ENCODE data around the gene MBTPS1.

Gene MBTPS1

GRCh38 chr16:84014570-84015327, 102.0 kb downstream of the MBTPS1 start:
- in situ Hi-C loops (cut with MboI; ENCODE audit: low sequenced_read_pairs), result no loop called here

DNA sequence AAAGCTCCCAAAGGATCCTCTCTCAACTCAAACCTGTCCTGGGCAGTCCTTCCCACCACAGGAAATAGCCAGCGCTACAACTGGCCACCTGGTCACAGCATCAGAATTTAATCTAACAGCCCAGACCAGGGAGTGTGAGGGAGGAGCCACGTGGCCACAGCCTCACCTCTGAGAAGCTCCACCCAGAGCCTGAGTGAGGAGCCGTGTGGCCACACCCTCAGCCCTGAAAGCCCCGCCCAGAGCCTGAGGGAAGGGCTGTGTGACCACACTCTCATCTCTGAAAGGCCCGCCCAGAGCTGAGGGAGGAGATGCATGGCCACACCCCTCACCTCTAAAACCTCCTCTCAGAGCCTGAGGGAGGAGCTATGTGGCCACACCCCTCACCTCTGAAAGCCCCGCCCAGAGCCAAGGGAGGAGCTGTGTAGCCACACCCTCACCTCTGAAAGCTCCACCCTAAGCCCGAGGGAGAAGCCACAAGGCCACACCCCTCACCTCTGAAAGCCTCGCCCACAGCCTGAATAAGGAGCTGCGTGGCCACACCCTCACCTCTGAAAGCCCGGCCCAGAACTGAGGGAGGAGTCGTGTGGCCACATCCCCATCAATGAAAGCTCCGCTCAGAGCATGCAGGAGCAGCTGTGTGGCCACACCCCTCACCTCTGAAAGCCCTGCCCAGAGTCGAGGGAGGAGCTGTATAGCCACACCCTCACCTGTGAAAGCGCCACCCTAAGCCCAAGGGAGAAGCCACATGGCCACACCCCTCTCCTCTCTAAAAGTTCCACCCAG, 102.8 kb downstream of the MBTPS1 start:
- in situ Hi-C loops (cut with MboI; ENCODE audit: low sequenced_read_pairs), result no loop called here

DNA sequence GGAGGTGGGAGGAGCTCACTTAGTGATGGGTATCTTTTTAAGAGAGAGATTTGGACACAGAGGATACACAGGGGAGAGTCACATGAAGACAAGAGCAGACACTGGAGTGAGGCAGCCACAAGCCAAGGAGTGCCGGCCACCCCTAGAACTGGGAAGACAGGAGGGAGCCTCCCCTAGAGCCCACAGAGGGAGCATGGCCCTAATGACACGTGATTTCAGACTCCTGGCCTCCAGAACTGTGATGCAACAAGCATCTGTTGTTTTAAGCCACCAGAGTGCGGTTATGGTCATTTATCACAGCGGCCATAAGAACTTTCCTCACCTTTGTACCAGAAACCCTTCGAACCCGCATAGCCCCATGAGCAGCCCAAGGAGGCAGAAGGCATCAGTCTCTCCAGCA, 107.5 kb downstream of the MBTPS1 start:
- in situ Hi-C loops (cut with MboI; ENCODE audit: low sequenced_read_pairs), result no loop called here

- in situ Hi-C loops (cut with MboI; ENCODE audit: low sequenced_read_pairs), result no loop called here
Measured at GRCh38 chr16:84007965-84008364, 108.8 kb downstream of the MBTPS1 start.

- in situ Hi-C loops (cut with MboI; ENCODE audit: low sequenced_read_pairs), result no loop called here
Measured at GRCh38 chr16:84007520-84007919, 109.2 kb downstream of the MBTPS1 start.

DNA sequence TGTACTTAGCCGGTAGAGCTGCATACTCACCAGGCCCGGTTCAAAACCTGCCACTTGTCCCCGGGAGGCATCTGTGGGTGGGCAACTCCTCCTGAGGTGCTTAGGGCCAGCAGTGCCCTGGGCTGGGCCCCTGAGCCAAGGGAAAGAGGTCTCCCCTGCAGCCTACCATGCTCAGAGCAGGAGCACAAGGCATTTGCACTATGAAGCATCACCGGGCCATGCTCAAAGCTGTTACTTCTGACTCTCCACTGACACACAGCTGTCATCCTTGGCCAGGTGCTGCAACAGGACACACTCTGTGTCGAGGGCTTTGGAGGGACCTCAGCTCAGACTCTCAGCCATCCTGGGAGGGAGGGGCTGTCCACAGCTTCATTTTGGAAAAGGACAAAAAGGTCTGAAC, 111.4 kb downstream of the MBTPS1 start:
- in situ Hi-C loops (cut with MboI; ENCODE audit: low sequenced_read_pairs), result no loop called here

GRCh38 chr16:84004442-84004841, 112.3 kb downstream of the MBTPS1 start:
- in situ Hi-C loops (cut with MboI; ENCODE audit: low sequenced_read_pairs), result no loop called here
